DLD1 (cell line): ENCODE results near the gene ALPK1.
"Not testable (repeated sequence)": the region's sequence is repeated elsewhere in the genome, so short reads cannot be mapped to it uniquely, and the experiment has no call there.

Experiments
- in situ Hi-C: cut with HindIII; loops from 2 replicates; pipeline ENCODE4 v1.10.0; 2017; ENCODE audit warnings: low sequenced_read_pairs

ALPK1 gene

DNA sequence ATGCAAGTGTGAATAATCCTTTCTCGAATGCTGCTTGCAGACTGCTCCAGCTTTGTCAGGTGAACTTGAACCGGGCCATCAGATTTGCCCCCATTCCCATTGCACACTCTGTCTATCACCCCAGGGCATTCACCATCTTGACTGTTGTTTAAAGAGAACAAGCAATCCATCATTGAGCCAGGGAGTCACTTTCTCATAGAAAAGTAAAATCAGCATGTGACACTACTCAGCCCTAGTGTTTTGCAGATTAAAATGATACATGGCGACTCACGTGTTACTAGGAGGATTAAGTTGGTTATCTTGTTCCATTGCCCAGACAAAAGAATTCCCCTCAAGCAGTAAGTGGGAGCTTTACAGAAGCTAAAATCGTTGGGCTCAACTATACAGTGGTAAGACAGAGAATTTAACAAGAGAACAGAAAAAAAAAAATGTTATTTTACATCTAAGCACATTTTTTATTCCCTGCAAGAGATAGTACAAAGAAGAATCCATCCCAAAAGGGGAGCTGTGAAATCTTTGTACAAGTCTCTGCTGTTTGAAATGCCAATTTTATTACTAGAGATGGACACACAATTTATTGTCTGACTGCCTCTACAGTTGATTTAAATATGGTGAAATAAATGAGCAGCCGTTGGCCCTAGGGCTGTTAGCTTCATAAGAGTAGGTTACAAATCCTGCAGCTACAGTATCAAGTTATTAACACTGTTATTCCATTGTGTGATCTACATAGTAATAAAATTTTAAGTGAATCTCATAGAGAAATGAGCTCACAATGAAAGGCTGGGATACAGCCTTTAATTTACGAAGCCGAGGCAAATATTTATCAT lies 151.3 kb downstream of the ALPK1 start:
- in situ Hi-C loops = no loop called here

DNA sequence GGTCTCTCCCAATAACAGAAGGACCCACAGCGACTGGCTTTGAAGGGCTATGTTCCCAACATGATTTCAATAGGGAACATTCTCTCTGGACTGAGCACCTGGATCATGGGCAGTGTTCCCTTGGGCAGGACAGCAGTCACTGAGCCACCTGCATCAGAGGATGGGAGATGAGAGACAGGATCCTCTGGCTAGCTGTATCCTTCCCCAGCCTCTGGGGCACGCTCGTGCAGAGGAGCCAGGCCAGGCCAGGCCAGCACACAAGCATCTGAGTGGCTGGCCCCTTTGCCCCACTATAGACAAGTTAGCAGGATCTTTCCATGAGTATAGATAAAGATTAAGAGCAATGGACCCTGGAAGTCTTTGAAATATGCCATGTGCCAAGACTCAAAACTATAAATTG lies 152.5 kb downstream of the ALPK1 start:
- in situ Hi-C loops = no loop called here

GRCh38 chr4:112451104-112451503 lies 153.9 kb downstream of the ALPK1 start:
- in situ Hi-C loops = no loop called here

GRCh38 chr4:112451831-112452230 lies 154.7 kb downstream of the ALPK1 start:
- in situ Hi-C loops = no loop called here

DNA sequence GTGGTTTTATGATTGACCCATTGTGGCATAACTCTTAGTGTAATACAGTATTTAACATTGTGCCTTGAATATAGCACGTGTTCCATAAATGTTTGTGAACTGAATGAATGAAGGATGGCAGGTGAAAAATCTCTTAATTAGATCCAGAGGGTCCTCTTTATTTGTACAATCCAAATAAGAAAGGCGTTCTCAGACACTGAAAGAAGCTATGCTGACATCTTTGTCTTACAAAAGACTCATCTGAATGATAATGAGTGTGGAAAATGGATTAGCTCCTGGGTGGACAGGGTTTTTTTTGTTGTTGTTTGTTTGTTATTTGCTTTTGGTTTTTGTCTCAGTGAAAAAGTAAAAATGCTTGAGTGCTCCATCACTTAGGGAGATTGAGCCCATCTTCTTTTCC lies 156.2 kb downstream of the ALPK1 start:
- in situ Hi-C loops = no loop called here

- in situ Hi-C loops = no loop called here
Measured at GRCh38 chr4:112472318-112472717, 175.1 kb downstream of the ALPK1 start.

- in situ Hi-C loops = no loop called here
Measured at GRCh38 chr4:112473985-112474384, 176.8 kb downstream of the ALPK1 start.

DNA sequence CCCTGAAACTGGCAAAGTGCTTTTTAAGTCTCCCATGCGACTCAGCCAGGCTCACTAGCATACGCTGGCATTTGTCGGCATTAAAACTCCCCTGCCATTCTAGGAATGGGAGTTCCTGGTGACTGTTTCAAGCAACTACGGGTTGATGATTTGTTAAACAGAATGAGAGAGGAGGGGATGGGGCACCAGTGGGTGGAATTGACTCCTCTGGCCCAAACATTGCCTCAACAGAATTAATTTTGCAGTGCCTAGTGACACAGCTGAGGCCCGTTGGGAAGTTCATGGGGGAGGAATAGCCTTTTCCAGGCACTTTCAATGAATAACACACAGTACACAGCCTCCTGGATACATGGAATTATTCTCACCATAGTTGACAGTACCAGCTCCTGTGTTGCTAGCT lies 188.8 kb downstream of the ALPK1 start:
- in situ Hi-C loops = no loop called here

DNA sequence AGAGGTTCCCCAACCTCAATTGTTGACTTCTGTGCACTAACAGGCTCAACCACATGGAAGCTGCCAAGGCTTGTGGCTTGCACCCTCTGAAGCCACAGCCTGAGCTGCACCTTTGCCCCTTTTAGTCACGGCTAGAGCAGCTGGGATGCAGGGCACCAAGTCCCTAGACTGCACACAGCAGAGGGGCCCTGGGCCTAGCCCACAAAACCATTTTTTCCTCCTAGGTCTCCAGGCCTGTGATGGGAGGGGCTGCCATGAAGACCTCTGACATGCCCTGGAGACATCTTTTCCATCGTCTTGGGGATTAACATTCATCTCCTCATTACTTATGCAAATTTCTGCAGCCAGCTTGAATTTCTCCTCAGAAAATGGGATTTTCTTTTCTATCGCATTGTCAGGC lies 193.6 kb downstream of the ALPK1 start:
- in situ Hi-C loops = not testable (repeated sequence)
